Panc1 (cell line): ENCODE measurements around the gene MYO7A. TPM values are rescaled to one million over a fixed set of nuclear protein-coding genes. Genes with fewer than 3 reads are reported as not detected.

Experiments
- ATAC-seq: fragments of 200-7000 bp; cut with Tn5 transposase; 2 replicates; pipeline ENCODE4 v1.9.1; 2020; ENCODE audit warnings: mild to moderate bottlenecking, moderate library complexity
- BruUV-seq: library from RNA; stranded (reverse); fragments of 400-500 nt; replicated peaks from 2 replicates; lab custom pipeline; 2021; lab: Mats Ljungman, UMichigan
- CTCF ChIA-PET: fragments of 300-600 bp; sonication (Branson Sonifier 250); formaldehyde crosslinking; loops from one replicate; lab custom pipeline; 2022; ENCODE audit warnings: antibody characterized with exemption; lab: Charles Lee
- POLR2A ChIA-PET: fragments of 300-600 bp; sonication (Branson Sonifier 250); formaldehyde crosslinking; loops from one replicate; lab custom pipeline; 2022; ENCODE audit warnings: antibody characterized with exemption; lab: Charles Lee
- DNase-seq: peaks from one replicate; pipeline ENCODE4 v3.0.0-alpha.2; 2010; ENCODE audit warnings: low read depth, low spot score
- H3K27ac ChIP-seq: 2 replicates; pipeline ENCODE4 v1.5.1; 2011; ENCODE audit warnings: mild to moderate bottlenecking, low read length, inconsistent platforms
- H3K27me3 ChIP-seq: fragments of 200-500 bp; sonication (Bioruptor generic); 2 replicates; pipeline ENCODE4 v1.6.0; 2014; ENCODE audit warnings: low read length, inconsistent platforms; ENCODE audit not compliant: control insufficient read depth, insufficient read depth
- H3K36me3 ChIP-seq: fragments of 200-500 bp; sonication (Bioruptor generic); 2 replicates; pipeline ENCODE4 v1.5.1; 2014; ENCODE audit warnings: inconsistent platforms, mild to moderate bottlenecking, low read length, moderate library complexity; ENCODE audit not compliant: control insufficient read depth, insufficient read depth
- H3K4me1 ChIP-seq: 2 replicates; pipeline ENCODE4 v1.5.1; 2011; ENCODE audit warnings: inconsistent platforms, mild to moderate bottlenecking, low read length, moderate library complexity; ENCODE audit not compliant: control insufficient read depth, insufficient read depth
- H3K4me3 ChIP-seq, 2 experiments: 2 replicates each; pipeline ENCODE4 v1.5.1; 2011 to 2012; ENCODE audit warnings: low read depth in 2 of 2, low read length in 2 of 2, mild to moderate bottlenecking in 2 of 2, inconsistent platforms in 1 of 2, moderate library complexity in 1 of 2
- H3K9me3 ChIP-seq: fragments of 200-500 bp; sonication (Bioruptor generic); 2 replicates; pipeline ENCODE4 v1.5.1; 2014; ENCODE audit warnings: low read depth, mild to moderate bottlenecking, inconsistent platforms, low read length, moderate library complexity; ENCODE audit not compliant: control insufficient read depth, insufficient read depth
- CTCF ChIP-seq: fragments of 450-650 bp; IDR thresholded peaks from 2 replicates; pipeline ENCODE4 v1.5.1; 2017; ENCODE audit warnings: mild to moderate bottlenecking
- POLR2AphosphoS5 ChIP-seq: IDR thresholded peaks from 2 replicates; pipeline ENCODE4 v1.6.1; 2012; ENCODE audit warnings: mild to moderate bottlenecking, low read depth, low read length, moderate library complexity
- REST ChIP-seq, 2 experiments: IDR thresholded peaks; 2 replicates each; pipeline ENCODE4 v1.6.1; 2011 to 2012; ENCODE audit warnings: low read depth in 2 of 2, control low read depth in 1 of 2, low read length in 1 of 2, mild to moderate bottlenecking in 1 of 2, moderate library complexity in 1 of 2; ENCODE audit not compliant: insufficient read depth in 1 of 2
- SIN3A ChIP-seq: IDR thresholded peaks from 2 replicates; pipeline ENCODE4 v1.6.1; 2012; ENCODE audit warnings: low read depth, mild to moderate bottlenecking, low read length, moderate library complexity, borderline replicate concordance; ENCODE audit not compliant: insufficient read depth
- TCF7L2 ChIP-seq: IDR thresholded peaks from 2 replicates; pipeline ENCODE4 v1.6.1; 2011; ENCODE audit warnings: mild to moderate bottlenecking, low read depth, low read length, inconsistent platforms
- in situ Hi-C: cut with HindIII; loops from 2 replicates; pipeline ENCODE4 v1.10.0; 2016; ENCODE audit warnings: low sequenced_read_pairs, low pct_unique_long_range_greater_than_20kb
- intact Hi-C: fragments of 100-400 bp; cut with micrococcal nuclease; formaldehyde crosslinking; loops from one replicate; pipeline ENCODE4 v1.10.0; 2022; ENCODE audit not compliant: unreplicated experiment
- total RNA-seq: library from RNA; stranded (reverse); gene quantifications from one replicate; pipeline ENCODE4 v1.2.1, GENCODE V29; 2021; ENCODE audit not compliant: unreplicated experiment

The MYO7A gene
- total RNA-seq, 1 experiment from 2014 or later = 1.3 TPM

- POLR2A ChIA-PET = no interaction called here
Measured at GRCh38 chr11:77175021-77175842, 47.2 kb downstream of the MYO7A start.

More at GRCh38 chr11:77175021-77175842, 47.2 kb downstream of the MYO7A start:
- H3K27me3 ChIP-seq = no peaks in the 10 kb centered on the region
- intact Hi-C loops (no loop called here), in situ Hi-C loops (no loop called here)
- ATAC-seq (no peak), DNase-seq (no peak)
- H3K27ac ChIP-seq = no peak overlapping the region
- TF ChIP-seq POLR2AphosphoS5 (no peak), CTCF (no peak), TCF7L2 (no peak), SIN3A (no peak), REST (IDR thresholded peaks at IDR 0.05; ENCODE audit: insufficient read depth in 1 of 2, low read depth in 2 of 2, low read length in 1 of 2) (no peak)
- H3K36me3 ChIP-seq = no peaks in the 10 kb centered on the region
- no peak overlapping the region for H3K4me3 ChIP-seq
- CTCF ChIA-PET = no interaction called here
- H3K9me3 ChIP-seq = no peaks in the 10 kb centered on the region
- BruUV-seq = no TSS peak
- no peaks in the 10 kb centered on the region for H3K4me1 ChIP-seq
